Astrocyte (in vitro differentiated cells and primary cell): Measurements from ENCODE around the gene TAF15. TPM values are rescaled to one million over a fixed set of nuclear protein-coding genes. Genes with fewer than 3 reads are reported as not detected.
A peak's percentile ranks its signal among the peaks of the same experiment; 100 is the strongest.

Source experiments
- DNase-seq: peaks from one replicate; pipeline ENCODE4 v3.0.0-alpha.2; 2010; ENCODE audit warnings: low read depth
- FAIRE-seq: peaks from 2 replicates; lab custom pipeline; 2011; peaks lifted over from hg19 to GRCh38; lab: Jason Lieb, UNC
- H2AFZ ChIP-seq: 2 replicates; pipeline ENCODE4 v1.6.0; 2012; ENCODE audit warnings: low read depth, low read length, inconsistent platforms
- H3K27ac ChIP-seq: 2 replicates; pipeline ENCODE4 v1.5.1; 2011; ENCODE audit warnings: low read depth, low read length, inconsistent platforms
- H3K27me3 ChIP-seq: 2 replicates; pipeline ENCODE4 v1.6.0; 2011; ENCODE audit warnings: low read length, inconsistent platforms; ENCODE audit not compliant: insufficient read depth
- H3K36me3 ChIP-seq: 2 replicates; pipeline ENCODE4 v1.5.1; 2011; ENCODE audit warnings: low read length, inconsistent platforms; ENCODE audit not compliant: insufficient read depth
- H3K4me1 ChIP-seq: 2 replicates; pipeline ENCODE4 v1.5.1; 2011; ENCODE audit warnings: low read length, inconsistent platforms; ENCODE audit not compliant: insufficient read depth
- H3K4me2 ChIP-seq: 2 replicates; pipeline ENCODE4 v1.6.0; 2012; ENCODE audit warnings: low read length, inconsistent platforms
- H3K4me3 ChIP-seq: 2 replicates; pipeline ENCODE4 v1.5.1; 2011; ENCODE audit warnings: low read depth, mild to moderate bottlenecking, low read length, inconsistent platforms; ENCODE audit not compliant: insufficient read depth
- H3K79me2 ChIP-seq: 2 replicates; pipeline ENCODE4 v1.6.0; 2012; ENCODE audit warnings: mild to moderate bottlenecking, low read length, inconsistent platforms; ENCODE audit not compliant: insufficient read depth
- H3K9ac ChIP-seq: 2 replicates; pipeline ENCODE4 v1.6.0; 2012; ENCODE audit warnings: mild to moderate bottlenecking, low read length, inconsistent platforms
- H3K9me3 ChIP-seq: 2 replicates; pipeline ENCODE4 v1.5.1; 2012; ENCODE audit warnings: low read depth, mild to moderate bottlenecking, low read length, inconsistent platforms; ENCODE audit not compliant: insufficient read depth
- H4K20me1 ChIP-seq: 2 replicates; pipeline ENCODE4 v1.6.0; 2012; ENCODE audit warnings: low read length, inconsistent platforms; ENCODE audit not compliant: insufficient read depth
- H3K27ac Mint-ChIP-seq: one replicate; pipeline ENCODE4 v1.8.0; 2021; ENCODE audit warnings: mild to moderate bottlenecking, mixed read lengths; ENCODE audit not compliant: unreplicated experiment
- H3K27me3 Mint-ChIP-seq: one replicate; pipeline ENCODE4 v1.8.0; 2021; ENCODE audit warnings: low read depth, mixed read lengths; ENCODE audit not compliant: unreplicated experiment
- H3K36me3 Mint-ChIP-seq: one replicate; pipeline ENCODE4 v1.8.0; 2021; ENCODE audit warnings: low read depth, mixed read lengths; ENCODE audit not compliant: unreplicated experiment
- H3K4me1 Mint-ChIP-seq: one replicate; pipeline ENCODE4 v1.8.0; 2021; ENCODE audit warnings: low read depth, mixed read lengths; ENCODE audit not compliant: unreplicated experiment
- H3K4me3 Mint-ChIP-seq: one replicate; pipeline ENCODE4 v1.8.0; 2021; ENCODE audit warnings: mild to moderate bottlenecking, moderate library complexity, mixed read lengths; ENCODE audit not compliant: unreplicated experiment
- H3K9me3 Mint-ChIP-seq: one replicate; pipeline ENCODE4 v1.8.0; 2021; ENCODE audit warnings: mild to moderate bottlenecking, mixed read lengths; ENCODE audit not compliant: unreplicated experiment
- CTCF ChIP-seq: IDR thresholded peaks from 2 replicates; pipeline ENCODE4 v1.5.1; 2011; ENCODE audit warnings: low read depth, mild to moderate bottlenecking, inconsistent platforms, low read length, moderate library complexity; ENCODE audit not compliant: insufficient read depth
- EZH2 ChIP-seq: IDR thresholded peaks from 2 replicates; pipeline ENCODE4 v1.6.1; 2012; ENCODE audit warnings: mild to moderate bottlenecking, low read length, inconsistent platforms; ENCODE audit not compliant: insufficient read depth
- total RNA-seq: library from RNA; stranded (reverse); gene quantifications from 2 replicates; pipeline ENCODE4 v1.2.1, GENCODE V29; 2021

TAF15 gene
- total RNA-seq, 1 donor from 2014 or later, result 156 TPM

- DNase-seq, result no peak
Observed at GRCh38 chr17:35766903-35767510, 42.3 kb upstream of the TAF15 start.

GRCh38 chr17:35768797-35769196 lies 40.5 kb upstream of the TAF15 start:
- H3K27me3 Mint-ChIP-seq, result peaks cover 24% of the 10 kb centered on the region
- H3K36me3 Mint-ChIP-seq, result no peaks in the 10 kb centered on the region
- Histone ChIP-seq H3K27me3 (peaks cover 5% of the 10 kb centered on the region), H2AFZ (no peak overlapping the region), H3K79me2 (no peaks in the 10 kb centered on the region), H4K20me1 (no peaks in the 10 kb centered on the region), H3K9ac (no peak overlapping the region), H3K4me2 (no peak overlapping the region), H3K27ac (no peak overlapping the region), H3K36me3 (no peaks in the 10 kb centered on the region), H3K9me3 (no peaks in the 10 kb centered on the region), H3K4me1 (peaks cover 8% of the 10 kb centered on the region), H3K4me3 (no peak overlapping the region)
- TF ChIP-seq CTCF, result no peak
- no peak for TF ChIP-seq EZH2
- peaks cover 27% of the 10 kb centered on the region for H3K4me1 Mint-ChIP-seq
- no peak for FAIRE-seq
- H3K4me3 Mint-ChIP-seq, result no peak overlapping the region
- DNase-seq, result no peak
- H3K9me3 Mint-ChIP-seq, result no peaks in the 10 kb centered on the region
- no peak overlapping the region for H3K27ac Mint-ChIP-seq

More at GRCh38 chr17:35766903-35767510, 42.3 kb upstream of the TAF15 start:
- H2AFZ ChIP-seq, result no peak overlapping the region
- no peaks in the 10 kb centered on the region for H3K9me3 ChIP-seq
- peaks cover 8% of the 10 kb centered on the region for H3K4me1 ChIP-seq
- no peaks in the 10 kb centered on the region for H4K20me1 ChIP-seq
- H3K79me2 ChIP-seq, result no peaks in the 10 kb centered on the region
- Mint-ChIP-seq H3K27ac (no peak overlapping the region), H3K9me3 (no peaks in the 10 kb centered on the region), H3K4me1 (peaks cover 16% of the 10 kb centered on the region), H3K27me3 (peaks cover 21% of the 10 kb centered on the region), H3K36me3 (no peaks in the 10 kb centered on the region), H3K4me3 (no peak overlapping the region)
- no peak overlapping the region for H3K4me2 ChIP-seq
- FAIRE-seq, result no peak
- no peak overlapping the region for H3K4me3 ChIP-seq
- TF ChIP-seq EZH2 (no peak), CTCF (peak; percentile 60)
- H3K36me3 ChIP-seq, result no peaks in the 10 kb centered on the region
- H3K9ac ChIP-seq, result no peak overlapping the region
- H3K27me3 ChIP-seq, result peaks cover 5% of the 10 kb centered on the region
- no peak overlapping the region for H3K27ac ChIP-seq

GRCh38 chr17:35769895-35770486 lies 39.3 kb upstream of the TAF15 start:
- Histone ChIP-seq H3K9ac (no peak overlapping the region), H2AFZ (no peak overlapping the region), H3K9me3 (no peaks in the 10 kb centered on the region), H3K36me3 (no peaks in the 10 kb centered on the region), H4K20me1 (no peaks in the 10 kb centered on the region), H3K79me2 (no peaks in the 10 kb centered on the region), H3K4me3 (no peak overlapping the region), H3K4me2 (no peak overlapping the region), H3K27me3 (peaks cover 5% of the 10 kb centered on the region), H3K27ac (no peak overlapping the region), H3K4me1 (peaks cover 12% of the 10 kb centered on the region)
- Mint-ChIP-seq H3K9me3 (no peaks in the 10 kb centered on the region), H3K36me3 (no peaks in the 10 kb centered on the region), H3K27ac (peak overlapping the region; percentile 53), H3K4me1 (peaks cover 32% of the 10 kb centered on the region), H3K27me3 (peaks cover 23% of the 10 kb centered on the region), H3K4me3 (no peak overlapping the region)
- no peak for TF ChIP-seq EZH2
- no peak for TF ChIP-seq CTCF
- DNase-seq (no peak), FAIRE-seq (no peak)
